PC-9 (cell line): ENCODE results near the gene FMNL1. TPM values are rescaled to one million over a fixed set of nuclear protein-coding genes. Genes with fewer than 3 reads are reported as not detected.
A peak's percentile ranks its signal among the peaks of the same experiment; 100 is the strongest.

Experiments
- BruUV-seq: library from RNA; stranded (reverse); fragments of 400-500 nt; replicated peaks from 2 replicates; lab custom pipeline; 2021; lab: Mats Ljungman, UMichigan
- CTCF ChIA-PET: fragments of 300-600 bp; sonication (Branson Sonifier 250); formaldehyde crosslinking; loops from one replicate; lab custom pipeline; 2022; ENCODE audit warnings: antibody characterized with exemption; lab: Charles Lee
- POLR2A ChIA-PET: fragments of 300-600 bp; sonication (Branson Sonifier 250); formaldehyde crosslinking; loops from one replicate; lab custom pipeline; 2022; ENCODE audit warnings: antibody characterized with exemption; ENCODE audit not compliant: unreplicated experiment; lab: Charles Lee
- DNase-seq, 2 experiments: peaks; one replicate each; pipeline versions ENCODE4 v3.0.0 to v3.0.0-alpha.2; 2015 to 2022; ENCODE audit warnings: mixed read lengths in 1 of 2
- H2AFZ ChIP-seq: fragments of 200-600 bp; sonication (generic); 2 replicates; pipeline ENCODE4 v1.8.1; 2017; ENCODE audit warnings: antibody characterized with exemption
- H3F3A ChIP-seq: fragments of 200-600 bp; sonication (generic); 2 replicates; pipeline ENCODE4 v1.8.1; 2017; ENCODE audit warnings: antibody characterized with exemption, mild to moderate bottlenecking, low read depth; ENCODE audit not compliant: insufficient read depth
- H3K27ac ChIP-seq: fragments of 200-600 bp; sonication (generic); 2 replicates; pipeline ENCODE4 v1.6.1; 2016; ENCODE audit warnings: mixed run types
- H3K27me3 ChIP-seq: fragments of 200-600 bp; sonication (generic); 2 replicates; pipeline ENCODE4 v1.6.1; 2016; ENCODE audit warnings: low read depth, mixed run types; ENCODE audit not compliant: insufficient read depth
- H3K36me3 ChIP-seq: fragments of 200-600 bp; sonication (generic); 2 replicates; pipeline ENCODE4 v1.6.1; 2016; ENCODE audit warnings: low read depth, mixed run types
- H3K4me1 ChIP-seq: fragments of 200-600 bp; sonication (generic); replicated peaks from 2 replicates; pipeline ENCODE4 v1.6.1; 2016; ENCODE audit warnings: mixed run types; ENCODE audit not compliant: insufficient read depth
- H3K4me2 ChIP-seq: fragments of 200-600 bp; sonication (generic); 2 replicates; pipeline ENCODE4 v1.6.1; 2017; ENCODE audit warnings: mixed run types
- H3K4me3 ChIP-seq: fragments of 200-600 bp; sonication (generic); 2 replicates; pipeline ENCODE4 v1.6.1; 2016; ENCODE audit warnings: mixed run types
- H3K79me2 ChIP-seq: fragments of 200-600 bp; sonication (generic); 2 replicates; pipeline ENCODE4 v1.6.1; 2017; ENCODE audit warnings: low read depth, mixed run types
- H3K9me2 ChIP-seq: fragments of 200-600 bp; sonication (generic); 2 replicates; pipeline ENCODE4 v1.8.1; 2017; ENCODE audit warnings: mild to moderate bottlenecking; ENCODE audit not compliant: insufficient read depth
- H3K9me3 ChIP-seq: fragments of 200-600 bp; sonication (generic); 2 replicates; pipeline ENCODE4 v1.8.1; 2016; ENCODE audit warnings: low read depth; ENCODE audit not compliant: insufficient read depth
- H4K20me1 ChIP-seq: fragments of 200-600 bp; sonication (generic); 2 replicates; pipeline ENCODE4 v1.8.1; 2017; ENCODE audit not compliant: insufficient read depth
- CTCF ChIP-seq: fragments of 200-600 bp; sonication (generic); conservative IDR thresholded peaks from 2 replicates; pipeline ENCODE4 v1.6.1; 2017; ENCODE audit warnings: mixed run types, antibody characterized with exemption, mild to moderate bottlenecking, moderate library complexity
- EZH2 ChIP-seq: fragments of 200-600 bp; sonication (generic); IDR thresholded peaks from 2 replicates; pipeline ENCODE4 v1.8.0; 2017; ENCODE audit warnings: antibody characterized with exemption, low read depth
- intact Hi-C: fragments of 100-400 bp; cut with micrococcal nuclease; formaldehyde crosslinking; loops from one replicate; pipeline ENCODE4 v1.10.0; 2022; ENCODE audit not compliant: unreplicated experiment
- total RNA-seq: library from RNA; stranded (reverse); gene quantifications from 2 replicates; pipeline ENCODE4 v1.2.3, GENCODE V29; 2021

The FMNL1 gene
- total RNA-seq, 1 experiment from 2014 or later = 12.9 TPM

- TF ChIP-seq CTCF (no peak), EZH2 (no peak)
- POLR2A ChIA-PET = interaction anchor here (0.5 to 0.7 kb wide), 2 partner anchors 83 to 130 kb away, joined by 3 read pairs; partner anchors contain the start of gene HEXIM1
- H3K4me2 ChIP-seq = peak overlapping the region; percentile 53
- CTCF ChIA-PET = interaction anchor here (1.1 to 1.7 kb wide), 4 partner anchors 33 to 110 kb away, joined by 3 to 16 read pairs (median 6); no protein-coding TSS in a partner anchor
- DNase-seq = no peak
- no TSS peak for BruUV-seq
- no peaks in the 10 kb centered on the region for H3K27me3 ChIP-seq
- peak overlapping the region; percentile 17 for H3K27ac ChIP-seq
- H3K79me2 ChIP-seq = 0 out of 2 replicates have a peak, but pooled peaks cover 7% of the 10 kb centered on the region
- intact Hi-C loops = loop anchor here (1.0 to 5.0 kb wide), 4 partner anchors 17 to 149 kb away; partner anchors contain the start of gene MAP3K14
- H4K20me1 ChIP-seq = no peaks in the 10 kb centered on the region
- H3K36me3 ChIP-seq = peaks cover 30% of the 10 kb centered on the region
- H3K9me2 ChIP-seq = no peaks in the 10 kb centered on the region
- no peaks in the 10 kb centered on the region for H3K9me3 ChIP-seq
- no peak overlapping the region for H3K4me3 ChIP-seq
- H2AFZ ChIP-seq = no peak overlapping the region
- peaks cover 18% of the 10 kb centered on the region for H3K4me1 ChIP-seq
- H3F3A ChIP-seq = peaks cover 70% of the 10 kb centered on the region
Observed at GRCh38 chr17:45277992-45278391, 56.3 kb downstream of the FMNL1 start.

- ChIA-PET CTCF (no interaction called here), POLR2A (no interaction called here)
- peaks cover 65% of the 10 kb centered on the region for H3F3A ChIP-seq
- TF ChIP-seq CTCF (no peak), EZH2 (no peak)
- peaks cover 18% of the 10 kb centered on the region for H3K4me1 ChIP-seq
- no peak overlapping the region for H2AFZ ChIP-seq
- no peak for DNase-seq
- no peaks in the 10 kb centered on the region for H4K20me1 ChIP-seq
- H3K9me3 ChIP-seq = no peaks in the 10 kb centered on the region
- 0 out of 2 replicates have a peak, but pooled peaks cover 7% of the 10 kb centered on the region for H3K79me2 ChIP-seq
- intact Hi-C loops = loop anchor here (5.0 kb wide), 2 partner anchors 37 to 147 kb away; partner anchors contain the start of gene MAP3K14
- no peaks in the 10 kb centered on the region for H3K27me3 ChIP-seq
- H3K27ac ChIP-seq = no peak overlapping the region
- no peak overlapping the region for H3K4me3 ChIP-seq
- no peak overlapping the region for H3K4me2 ChIP-seq
- H3K9me2 ChIP-seq = no peaks in the 10 kb centered on the region
- H3K36me3 ChIP-seq = peaks cover 33% of the 10 kb centered on the region
- BruUV-seq = no TSS peak
Observed at GRCh38 chr17:45279898-45280297, 58.2 kb downstream of the FMNL1 start.

GRCh38 chr17:45282683-45283644 is 61.3 kb downstream of the FMNL1 start:
- H3K9me2 ChIP-seq = no peaks in the 10 kb centered on the region
- no peaks in the 10 kb centered on the region for H4K20me1 ChIP-seq
- intact Hi-C loops = no loop called here
- H3K79me2 ChIP-seq = no peaks in the 10 kb centered on the region
- peaks cover 64% of the 10 kb centered on the region for H3F3A ChIP-seq
- no peaks in the 10 kb centered on the region for H3K27me3 ChIP-seq
- no peaks in the 10 kb centered on the region for H3K9me3 ChIP-seq
- no peak overlapping the region for H3K4me3 ChIP-seq
- CTCF ChIA-PET = no interaction called here
- peaks cover 10% of the 10 kb centered on the region for H3K4me1 ChIP-seq
- BruUV-seq = no TSS peak
- no peak overlapping the region for H2AFZ ChIP-seq
- no peak for TF ChIP-seq CTCF
- TF ChIP-seq EZH2 = no peak
- POLR2A ChIA-PET = no interaction called here
- H3K27ac ChIP-seq = no peak overlapping the region
- DNase-seq = no peak
- H3K4me2 ChIP-seq = no peak overlapping the region
- H3K36me3 ChIP-seq = peaks cover 38% of the 10 kb centered on the region
